ENCODE data around the gene TBX2. TPM values are rescaled to one million over a fixed set of nuclear protein-coding genes. Genes with fewer than 3 reads are reported as not detected.

Gene TBX2
- total RNA-seq (2022; extraction: Qiagen RNA extraction), result 3.7 to 6.1 TPM (median 5.4 TPM) in 5 replicates

GRCh38 chr17:61399131-61400065 is at the start of gene TBX2:
TBX2 (plus strand) TSS chr17:61399843; CDS start chr17:61400177, 334 bp downstream.

DNA sequence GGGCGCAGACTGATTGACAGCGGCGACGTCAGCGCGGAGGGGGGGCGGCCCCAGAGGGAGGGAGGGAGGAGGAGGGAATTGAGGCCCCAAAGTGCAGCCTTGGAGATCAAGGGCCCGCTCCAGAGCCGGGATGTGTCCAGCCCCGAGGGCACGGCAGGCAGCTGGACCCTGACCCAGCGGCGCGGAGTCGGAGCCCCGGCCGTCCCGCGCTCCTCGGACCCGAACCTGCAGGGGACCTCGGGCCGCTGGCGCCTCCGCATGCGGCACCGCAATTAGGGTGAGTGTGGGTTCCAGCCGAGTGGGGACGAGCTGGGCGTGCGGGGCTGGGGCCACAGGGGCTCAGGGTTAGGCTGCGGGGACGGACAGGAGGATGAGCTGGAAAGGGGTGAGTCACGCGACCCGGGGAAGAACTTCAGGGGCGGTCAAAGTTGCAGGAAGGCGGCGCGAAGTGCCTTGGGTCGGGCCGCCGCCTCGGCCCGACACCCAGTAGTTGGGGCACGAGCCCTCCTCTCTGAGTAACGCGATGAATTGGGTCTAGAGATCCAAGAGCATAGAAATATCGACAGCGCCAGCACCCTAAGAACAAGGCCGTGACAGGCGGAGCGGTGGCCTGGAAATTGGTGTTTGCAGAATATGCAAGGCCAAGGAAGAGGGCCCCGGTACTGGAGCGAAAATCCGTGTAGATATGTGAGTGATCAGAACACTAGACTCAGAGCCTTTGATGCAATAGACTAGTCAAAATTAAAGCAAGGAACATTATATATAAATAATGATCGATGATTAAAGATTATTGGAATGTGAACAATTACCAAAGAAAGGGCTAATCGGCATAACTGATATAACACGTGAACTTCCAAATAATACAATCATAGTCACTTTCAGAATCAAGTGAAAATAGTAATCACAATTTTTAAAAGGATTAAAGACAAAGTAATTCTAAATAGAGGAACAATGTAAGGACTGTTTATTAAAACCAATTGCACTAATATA is 53.0 kb downstream of the TBX2 start, which contains the start of gene TBX4:
Gene TBX4, plus strand, starts transcription at position 122 of the 990 bp plus-strand sequence. CDS start 4,069 bp downstream, outside the sequence.

Other genes with a start within 250 kb of the TBX2 start
- gene TBX4, start 52.6 kb downstream of the TBX2 start, total RNA-seq (2022; extraction: Qiagen RNA extraction), result 0.15 to 0.27 TPM (median 0.18 TPM) in 5 replicates
- gene NACA2, start 191.4 kb downstream of the TBX2 start, total RNA-seq (2022; extraction: Qiagen RNA extraction), result not detected in 5 replicates

Data from A549 treated with AZD2906 at 1 μM for 4 hours (cell line).